ENCODE data around the gene MRGPRX4. TPM values are rescaled to one million over a fixed set of nuclear protein-coding genes. Genes with fewer than 3 reads are reported as not detected.
"Not testable (repeated sequence)": the region's sequence is repeated elsewhere in the genome, so short reads cannot be mapped to it uniquely, and the experiment has no call there.

Gene MRGPRX4
- total RNA-seq = not detected

DNA sequence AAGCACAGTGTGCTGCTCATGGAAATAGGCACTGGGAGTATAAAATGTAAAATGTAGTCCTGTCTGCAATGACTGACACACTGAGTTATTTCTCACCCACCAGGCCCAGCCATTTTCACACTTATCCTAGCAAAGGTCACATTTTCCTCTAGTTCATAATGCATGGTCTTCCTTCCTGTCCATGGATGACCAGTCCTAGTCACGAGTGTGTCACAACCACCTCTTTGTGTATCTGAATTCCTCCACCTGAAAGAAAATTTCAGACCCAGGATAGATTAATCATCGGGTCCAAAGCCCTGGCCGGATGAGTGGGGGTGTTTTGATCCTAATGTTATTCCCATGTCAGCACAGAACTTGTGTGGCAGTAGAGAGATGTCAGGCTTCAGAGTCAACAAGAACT is at the start of gene MRGPRX4:
Gene MRGPRX4, plus strand, starts transcription at position 172 of the 400 bp plus-strand sequence. CDS start 420 bp downstream, outside the sequence.
- no peaks in the 10 kb centered on the region for H3K4me1 ChIP-seq (ENCODE audit: insufficient read depth, low read length)
- no peaks in the 10 kb centered on the region for H3K9me3 ChIP-seq (ENCODE audit: low read depth, low read length)
- H3K27me3 ChIP-seq (ENCODE audit: insufficient read depth, low read length) = peaks cover 14% of the 10 kb centered on the region
- H3K4me3 ChIP-seq (ENCODE audit: low read length) = no peak within 1 kb of the TSS

DNA sequence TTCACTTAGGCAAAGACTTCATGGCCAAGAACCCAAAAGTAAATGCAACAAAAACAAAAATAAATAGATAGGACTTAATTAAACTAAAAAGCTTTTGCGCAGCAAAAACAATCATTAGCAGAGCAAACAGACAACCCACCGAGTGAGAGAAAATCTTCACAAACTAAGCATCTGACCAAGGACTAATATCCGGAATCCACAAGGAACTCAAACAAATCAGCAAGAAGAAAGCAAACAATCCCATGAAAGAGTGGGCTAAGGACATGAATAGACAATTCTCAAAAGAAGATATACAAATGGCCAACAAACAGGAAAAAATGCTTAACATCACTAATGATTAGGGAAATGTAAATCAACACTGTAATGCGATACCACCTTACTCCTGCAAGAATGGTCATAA is 41.5 kb upstream of the MRGPRX4 start:
- H3K9me3 ChIP-seq (ENCODE audit: low read depth, low read length); H3K4me3 ChIP-seq (ENCODE audit: low read length); H3K4me1 ChIP-seq (ENCODE audit: insufficient read depth, low read length): not testable (repeated sequence)
- peaks cover 19% of the 10 kb centered on the region for H3K27me3 ChIP-seq (ENCODE audit: insufficient read depth, low read length)

DNA sequence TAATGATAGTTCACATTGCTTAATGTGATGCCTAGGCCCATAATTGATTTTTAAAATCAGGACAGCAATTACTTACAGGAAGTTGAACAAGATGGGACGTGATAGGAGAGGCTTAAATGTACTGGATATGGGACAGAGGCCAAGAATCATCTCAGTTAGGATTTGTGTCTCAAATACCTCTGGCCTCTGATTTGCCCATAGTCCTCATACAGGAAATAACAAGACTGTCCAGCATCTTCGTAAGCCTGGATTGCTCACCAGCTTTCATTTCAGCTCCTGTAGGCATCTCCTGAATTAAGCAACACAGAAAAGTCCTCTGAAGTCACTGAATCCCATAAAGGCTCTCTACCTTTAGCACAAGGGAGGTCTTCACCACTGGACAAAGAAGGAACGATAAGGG is 40.3 kb upstream of the MRGPRX4 start, which contains the start of gene MRGPRX3:
Gene MRGPRX3, plus strand, starts transcription at position 231 of the 400 bp plus-strand sequence. CDS start 4,632 bp downstream, outside the sequence.
- Histone ChIP-seq H3K4me3 (ENCODE audit: low read length) (no peak within 1 kb of the TSS), H3K27me3 (ENCODE audit: insufficient read depth, low read length) (peaks cover 19% of the 10 kb centered on the region), H3K9me3 (ENCODE audit: low read depth, low read length) (no peaks in the 10 kb centered on the region), H3K4me1 (ENCODE audit: insufficient read depth, low read length) (no peaks in the 10 kb centered on the region)

DNA sequence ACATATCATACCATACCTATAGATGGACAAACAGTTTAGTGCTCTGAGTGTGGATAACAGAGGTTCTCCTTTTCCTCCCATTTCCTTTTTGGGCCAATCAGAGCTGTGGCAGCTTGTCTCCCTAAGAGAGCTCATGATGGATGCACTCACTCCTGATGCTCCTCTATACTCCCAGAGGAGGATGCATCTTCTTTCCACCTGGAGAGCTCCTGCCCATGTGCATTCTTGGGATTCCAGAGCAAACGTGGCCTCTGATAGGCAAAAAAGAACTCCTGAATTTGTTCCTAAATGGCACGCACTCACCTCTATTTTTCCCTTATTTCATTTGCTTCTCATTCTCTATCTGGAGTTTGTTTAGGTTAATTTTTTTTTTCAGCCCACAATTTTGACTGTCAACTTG is 37.3 kb upstream of the MRGPRX4 start:
- H3K4me3 ChIP-seq (ENCODE audit: low read length) = no peak overlapping the region
- peaks cover 9% of the 10 kb centered on the region for H3K27me3 ChIP-seq (ENCODE audit: insufficient read depth, low read length)
- H3K4me1 ChIP-seq (ENCODE audit: insufficient read depth, low read length) = no peaks in the 10 kb centered on the region
- no peaks in the 10 kb centered on the region for H3K9me3 ChIP-seq (ENCODE audit: low read depth, low read length)

DNA sequence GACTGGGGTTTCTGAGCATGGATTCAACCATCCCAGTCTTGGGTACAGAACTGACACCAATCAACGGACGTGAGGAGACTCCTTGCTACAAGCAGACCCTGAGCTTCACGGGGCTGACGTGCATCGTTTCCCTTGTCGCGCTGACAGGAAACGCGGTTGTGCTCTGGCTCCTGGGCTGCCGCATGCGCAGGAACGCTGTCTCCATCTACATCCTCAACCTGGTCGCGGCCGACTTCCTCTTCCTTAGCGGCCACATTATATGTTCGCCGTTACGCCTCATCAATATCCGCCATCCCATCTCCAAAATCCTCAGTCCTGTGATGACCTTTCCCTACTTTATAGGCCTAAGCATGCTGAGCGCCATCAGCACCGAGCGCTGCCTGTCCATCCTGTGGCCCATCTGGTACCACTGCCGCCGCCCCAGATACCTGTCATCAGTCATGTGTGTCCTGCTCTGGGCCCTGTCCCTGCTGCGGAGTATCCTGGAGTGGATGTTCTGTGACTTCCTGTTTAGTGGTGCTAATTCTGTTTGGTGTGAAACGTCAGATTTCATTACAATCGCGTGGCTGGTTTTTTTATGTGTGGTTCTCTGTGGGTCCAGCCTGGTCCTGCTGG is 35.3 kb upstream of the MRGPRX4 start:
- no peak overlapping the region for H3K4me3 ChIP-seq (ENCODE audit: low read length)
- H3K4me1 ChIP-seq (ENCODE audit: insufficient read depth, low read length) = no peaks in the 10 kb centered on the region
- peaks cover 7% of the 10 kb centered on the region for H3K27me3 ChIP-seq (ENCODE audit: insufficient read depth, low read length)
- no peaks in the 10 kb centered on the region for H3K9me3 ChIP-seq (ENCODE audit: low read depth, low read length)

DNA sequence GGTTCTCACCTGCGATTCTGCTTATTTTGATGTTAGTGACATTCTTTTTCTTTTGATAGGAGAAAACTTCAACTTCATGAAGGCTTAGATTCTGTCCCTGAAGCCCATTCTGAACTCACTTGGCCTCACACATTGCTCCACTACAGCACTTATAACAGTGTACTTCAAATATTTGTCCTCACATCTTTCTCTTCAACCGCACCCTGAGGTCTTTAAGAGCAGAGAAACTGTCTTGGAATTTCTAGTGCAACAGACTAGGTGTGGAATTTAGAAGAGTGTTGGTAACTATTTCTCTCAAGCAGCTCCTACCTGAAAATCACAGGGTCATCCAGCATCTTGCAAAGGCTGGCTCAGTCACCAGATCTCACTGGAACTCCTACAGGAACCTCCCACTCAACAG is 32.5 kb upstream of the MRGPRX4 start:
- no peaks in the 10 kb centered on the region for H3K27me3 ChIP-seq (ENCODE audit: insufficient read depth, low read length)
- no peaks in the 10 kb centered on the region for H3K4me1 ChIP-seq (ENCODE audit: insufficient read depth, low read length)
- H3K4me3 ChIP-seq (ENCODE audit: low read length) = no peak overlapping the region
- H3K9me3 ChIP-seq (ENCODE audit: low read depth, low read length) = no peaks in the 10 kb centered on the region

DNA sequence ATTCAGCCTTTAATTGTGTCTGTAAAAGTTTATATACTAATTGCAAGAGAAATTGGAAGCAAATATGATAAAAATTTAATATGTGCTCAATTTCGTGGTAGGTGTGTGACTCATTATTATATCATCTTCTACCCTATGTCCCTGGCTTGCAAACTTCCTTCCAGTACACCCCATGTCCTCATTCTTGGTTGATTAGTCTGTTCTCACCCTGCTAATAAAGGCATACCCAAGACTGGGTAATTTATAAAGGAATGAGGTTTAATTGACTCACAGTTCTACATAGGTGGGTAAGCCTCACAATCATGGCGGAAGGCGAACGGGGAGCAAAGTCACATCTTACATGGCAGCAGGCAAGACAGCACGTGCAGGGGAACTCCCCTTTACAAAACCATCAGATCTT is 28.4 kb upstream of the MRGPRX4 start:
- no peaks in the 10 kb centered on the region for H3K9me3 ChIP-seq (ENCODE audit: low read depth, low read length)
- H3K27me3 ChIP-seq (ENCODE audit: insufficient read depth, low read length) = peaks cover 8% of the 10 kb centered on the region
- no peaks in the 10 kb centered on the region for H3K4me1 ChIP-seq (ENCODE audit: insufficient read depth, low read length)
- H3K4me3 ChIP-seq (ENCODE audit: low read length) = no peak overlapping the region

DNA sequence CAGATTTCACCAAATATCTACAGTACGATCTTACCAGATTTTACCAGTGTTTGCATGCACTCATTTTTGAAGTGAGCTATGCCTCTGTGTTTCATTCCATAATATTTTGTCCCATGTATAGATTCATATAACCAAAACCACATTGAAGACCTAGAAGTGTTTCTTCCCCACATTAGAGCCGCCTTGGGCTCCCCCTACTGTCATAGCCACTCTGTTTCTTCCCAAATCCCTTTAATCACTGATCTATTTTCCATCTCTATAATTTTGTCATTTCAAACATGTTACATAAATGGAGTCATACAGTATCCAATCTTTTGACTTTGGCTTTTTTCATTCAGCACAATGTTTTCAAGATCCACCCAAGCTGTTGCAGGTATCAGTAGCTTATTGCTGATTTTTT is 27.6 kb upstream of the MRGPRX4 start:
- peaks cover 12% of the 10 kb centered on the region for H3K27me3 ChIP-seq (ENCODE audit: insufficient read depth, low read length)
- no peak overlapping the region for H3K4me3 ChIP-seq (ENCODE audit: low read length)
- H3K9me3 ChIP-seq (ENCODE audit: low read depth, low read length) = no peaks in the 10 kb centered on the region
- H3K4me1 ChIP-seq (ENCODE audit: insufficient read depth, low read length) = no peaks in the 10 kb centered on the region

DNA sequence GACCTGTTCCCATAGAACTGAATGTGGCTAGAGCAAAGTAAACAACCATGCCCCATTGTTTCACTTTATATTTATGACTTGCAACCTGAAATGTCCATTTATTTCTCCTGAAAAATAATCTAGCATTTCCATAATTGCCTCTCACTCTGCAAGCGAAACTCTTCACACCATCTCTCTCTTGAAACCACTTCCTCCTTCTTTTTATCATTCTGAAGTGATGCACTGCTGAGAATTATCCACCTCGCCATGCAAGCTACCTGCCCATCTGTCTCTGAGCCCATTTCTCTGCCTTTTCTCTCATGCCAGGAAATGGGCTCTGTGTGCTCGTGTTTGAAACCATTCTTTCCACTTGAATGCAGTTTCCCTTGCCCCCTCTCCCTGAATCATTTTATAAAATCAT is 26.8 kb upstream of the MRGPRX4 start:
- Histone ChIP-seq H3K27me3 (ENCODE audit: insufficient read depth, low read length) (peaks cover 12% of the 10 kb centered on the region), H3K4me3 (ENCODE audit: low read length) (no peak overlapping the region), H3K9me3 (ENCODE audit: low read depth, low read length) (no peaks in the 10 kb centered on the region), H3K4me1 (ENCODE audit: insufficient read depth, low read length) (no peaks in the 10 kb centered on the region)

DNA sequence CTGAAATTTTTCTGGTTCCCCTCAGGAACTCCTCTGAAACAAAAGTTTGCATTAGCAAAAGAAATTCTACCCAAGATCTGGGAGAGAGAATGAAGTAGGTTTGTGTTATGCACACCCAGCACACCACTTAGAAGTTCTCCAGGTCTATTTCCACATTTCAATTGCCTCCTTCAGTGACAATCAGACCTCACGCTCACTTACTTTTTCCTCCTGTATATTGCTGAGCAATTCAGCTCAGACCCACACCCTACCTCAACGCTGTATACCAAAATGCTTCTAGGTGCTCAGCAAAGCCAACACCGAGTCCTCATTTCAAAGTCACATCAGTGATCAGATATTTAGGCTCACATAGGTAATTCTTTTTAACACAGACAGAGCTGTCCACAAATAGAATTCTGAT is 21.1 kb upstream of the MRGPRX4 start:
- H3K4me3 ChIP-seq (ENCODE audit: low read length) = no peak overlapping the region
- H3K4me1 ChIP-seq (ENCODE audit: insufficient read depth, low read length) = no peaks in the 10 kb centered on the region
- no peaks in the 10 kb centered on the region for H3K9me3 ChIP-seq (ENCODE audit: low read depth, low read length)
- peaks cover 12% of the 10 kb centered on the region for H3K27me3 ChIP-seq (ENCODE audit: insufficient read depth, low read length)

DNA sequence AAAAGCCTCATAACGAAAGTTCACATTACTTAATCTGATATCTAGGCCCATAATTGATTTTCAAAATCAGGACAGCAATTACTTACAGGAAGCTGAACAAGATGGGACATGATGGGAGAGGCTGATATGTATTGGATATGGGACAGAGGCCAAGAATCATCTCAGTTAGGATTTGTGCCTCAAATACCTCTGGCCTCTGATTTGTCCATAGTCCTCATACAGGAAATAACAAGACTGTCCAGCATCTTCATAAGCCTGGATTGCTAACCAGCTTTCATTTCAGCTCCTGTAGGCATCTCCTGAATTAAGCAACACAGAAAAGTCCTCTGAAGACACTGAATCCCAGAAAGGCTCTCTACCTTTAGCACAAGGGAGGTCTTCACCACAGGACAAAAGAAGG is 4.3 kb upstream of the MRGPRX4 start:
- H3K27me3 ChIP-seq (ENCODE audit: insufficient read depth, low read length) = no peaks in the 10 kb centered on the region
- no peak overlapping the region for H3K4me3 ChIP-seq (ENCODE audit: low read length)
- H3K4me1 ChIP-seq (ENCODE audit: insufficient read depth, low read length) = no peaks in the 10 kb centered on the region
- H3K9me3 ChIP-seq (ENCODE audit: low read depth, low read length) = no peaks in the 10 kb centered on the region

DNA sequence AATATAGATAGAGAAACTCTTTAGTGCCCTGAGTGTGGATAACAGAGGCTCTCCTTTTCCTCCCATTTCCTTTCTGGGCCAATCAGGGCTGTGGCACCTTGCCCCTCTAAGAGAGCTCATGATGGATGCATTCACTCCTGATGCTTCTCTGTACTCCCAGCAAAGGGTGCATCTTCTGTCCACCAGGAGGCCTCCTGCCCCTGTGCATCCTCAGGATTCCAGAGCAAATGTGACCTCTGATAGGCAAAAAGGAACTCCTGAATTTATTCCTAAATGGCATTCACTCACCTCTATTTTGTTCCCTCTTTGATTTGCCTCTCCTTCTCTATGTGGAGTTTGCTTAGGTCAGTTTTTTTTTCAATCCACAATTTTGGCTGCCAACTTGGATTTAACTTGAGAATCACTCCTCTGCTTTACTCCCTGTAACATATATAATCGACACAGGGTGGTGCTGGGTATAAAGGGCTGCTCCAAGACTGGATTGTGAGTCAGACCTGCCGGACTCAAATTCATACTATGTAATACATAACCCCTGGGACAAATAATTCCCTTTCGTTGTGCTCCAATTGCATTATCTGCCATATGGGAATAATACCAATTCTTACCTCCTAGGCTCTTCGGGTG is 1.1 kb upstream of the MRGPRX4 start:
- no peaks in the 10 kb centered on the region for H3K4me1 ChIP-seq (ENCODE audit: insufficient read depth, low read length)
- peaks cover 9% of the 10 kb centered on the region for H3K27me3 ChIP-seq (ENCODE audit: insufficient read depth, low read length)
- no peak overlapping the region for H3K4me3 ChIP-seq (ENCODE audit: low read length)
- no peaks in the 10 kb centered on the region for H3K9me3 ChIP-seq (ENCODE audit: low read depth, low read length)

DNA sequence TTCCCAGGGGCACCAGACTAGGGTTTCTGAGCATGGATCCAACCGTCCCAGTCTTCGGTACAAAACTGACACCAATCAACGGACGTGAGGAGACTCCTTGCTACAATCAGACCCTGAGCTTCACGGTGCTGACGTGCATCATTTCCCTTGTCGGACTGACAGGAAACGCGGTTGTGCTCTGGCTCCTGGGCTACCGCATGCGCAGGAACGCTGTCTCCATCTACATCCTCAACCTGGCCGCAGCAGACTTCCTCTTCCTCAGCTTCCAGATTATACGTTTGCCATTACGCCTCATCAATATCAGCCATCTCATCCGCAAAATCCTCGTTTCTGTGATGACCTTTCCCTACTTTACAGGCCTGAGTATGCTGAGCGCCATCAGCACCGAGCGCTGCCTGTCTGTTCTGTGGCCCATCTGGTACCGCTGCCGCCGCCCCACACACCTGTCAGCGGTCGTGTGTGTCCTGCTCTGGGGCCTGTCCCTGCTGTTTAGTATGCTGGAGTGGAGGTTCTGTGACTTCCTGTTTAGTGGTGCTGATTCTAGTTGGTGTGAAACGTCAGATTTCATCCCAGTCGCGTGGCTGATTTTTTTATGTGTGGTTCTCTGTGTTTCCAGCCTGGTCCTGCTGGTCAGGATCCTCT is 709 bp downstream of the MRGPRX4 start:
- H3K27me3 ChIP-seq (ENCODE audit: insufficient read depth, low read length) = peaks cover 18% of the 10 kb centered on the region
- H3K4me1 ChIP-seq (ENCODE audit: insufficient read depth, low read length) = no peaks in the 10 kb centered on the region
- H3K4me3 ChIP-seq (ENCODE audit: low read length) = no peak overlapping the region
- no peaks in the 10 kb centered on the region for H3K9me3 ChIP-seq (ENCODE audit: low read depth, low read length)

DNA sequence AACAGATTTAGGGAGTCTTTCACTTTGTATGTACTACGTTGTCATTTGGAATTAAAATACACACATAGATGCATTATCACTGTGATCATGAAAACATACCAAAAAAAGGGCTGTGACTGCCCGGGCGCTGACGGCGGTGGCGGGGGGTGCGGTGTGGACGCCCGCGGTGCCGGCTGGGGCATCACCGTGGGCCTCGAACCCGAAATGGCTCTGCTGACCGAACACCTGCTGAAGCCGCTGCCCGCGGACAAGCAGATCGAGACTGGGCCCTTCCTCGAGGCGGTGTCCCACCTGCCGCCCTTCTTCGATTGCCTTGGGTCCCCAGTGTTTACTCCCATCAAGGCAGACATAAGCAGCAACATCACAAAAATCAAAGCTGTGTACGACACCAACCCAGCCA is 16.2 kb downstream of the MRGPRX4 start:
- Histone ChIP-seq H3K27me3 (ENCODE audit: insufficient read depth, low read length) (peaks cover 21% of the 10 kb centered on the region), H3K9me3 (ENCODE audit: low read depth, low read length) (no peaks in the 10 kb centered on the region), H3K4me3 (ENCODE audit: low read length) (no peak overlapping the region), H3K4me1 (ENCODE audit: insufficient read depth, low read length) (peaks cover 4% of the 10 kb centered on the region)

DNA sequence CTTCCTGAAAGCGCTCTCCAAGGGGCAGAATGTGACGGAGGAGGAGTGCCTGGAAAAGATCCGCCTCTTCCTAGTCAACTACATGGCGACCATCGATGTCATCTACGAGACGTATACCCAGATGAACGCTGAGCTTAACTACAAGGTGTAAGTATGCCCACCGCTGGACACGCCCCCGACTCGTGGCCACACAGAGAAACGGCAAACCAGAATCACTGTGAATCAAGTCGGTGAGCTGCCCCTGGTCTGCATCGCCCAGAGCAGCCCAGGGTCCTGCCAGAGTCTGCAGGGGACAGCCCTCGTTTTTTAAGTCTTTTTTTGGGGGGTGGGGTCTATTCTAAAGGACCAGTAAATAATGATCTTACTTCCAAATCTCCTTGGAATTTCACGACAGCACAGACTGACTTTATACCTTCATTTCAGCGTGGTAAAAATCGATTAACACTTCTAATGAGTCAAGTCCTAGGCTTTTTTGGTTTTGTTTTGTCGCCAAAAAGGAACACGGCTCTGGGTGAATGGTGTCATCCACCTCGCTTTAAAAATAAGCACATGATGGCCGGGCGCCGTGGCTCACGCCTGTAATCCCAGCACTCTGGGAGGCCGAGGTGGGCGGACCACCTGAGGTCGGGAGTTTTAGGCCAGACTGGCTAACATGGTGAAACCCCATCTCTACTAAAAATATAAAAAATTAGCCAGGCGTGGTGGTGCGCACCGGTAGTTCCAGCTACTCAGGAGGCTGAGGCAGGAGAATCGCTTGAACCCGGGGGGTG is 17.0 kb downstream of the MRGPRX4 start:
- H3K9me3 ChIP-seq (ENCODE audit: low read depth, low read length); H3K4me3 ChIP-seq (ENCODE audit: low read length); H3K4me1 ChIP-seq (ENCODE audit: insufficient read depth, low read length): not testable (repeated sequence)
- H3K27me3 ChIP-seq (ENCODE audit: insufficient read depth, low read length) = peaks cover 19% of the 10 kb centered on the region

All from mononuclear cell (primary cell).